ENCODE measurements around the gene RABGAP1L.
A peak's percentile ranks its signal among the peaks of the same experiment; 100 is the strongest.
"Not testable (repeated sequence)": the region's sequence is repeated elsewhere in the genome, so short reads cannot be mapped to it uniquely, and the experiment has no call there.

RABGAP1L gene

GRCh38 chr1:174815474-174815908 lies 656.2 kb downstream of the RABGAP1L start:
- peaks cover 6% of the 10 kb centered on the region for H3K36me3 Mint-ChIP-seq (ENCODE audit: insufficient read depth)
- no peak overlapping the region for H3K4me3 Mint-ChIP-seq
- H3K27me3 Mint-ChIP-seq = no peaks in the 10 kb centered on the region
- no peaks in the 10 kb centered on the region for H3K9me3 Mint-ChIP-seq
- no peak for DNase-seq (ENCODE audit: low spot score in 2 of 2)
- ATAC-seq (replicated peaks; ENCODE audit: extremely low read depth, poor library complexity, severe bottlenecking) = no peak
- peaks cover 33% of the 10 kb centered on the region for H3K4me1 Mint-ChIP-seq
- H3K27ac Mint-ChIP-seq (ENCODE audit: low read depth) = no peak overlapping the region

- H3K4me1 Mint-ChIP-seq = peaks cover 33% of the 10 kb centered on the region
- ATAC-seq (replicated peaks; ENCODE audit: extremely low read depth, poor library complexity, severe bottlenecking); H3K9me3 Mint-ChIP-seq; H3K27ac Mint-ChIP-seq (ENCODE audit: low read depth); H3K36me3 Mint-ChIP-seq (ENCODE audit: insufficient read depth); H3K27me3 Mint-ChIP-seq; DNase-seq (ENCODE audit: low spot score in 2 of 2); H3K4me3 Mint-ChIP-seq: not testable (repeated sequence)
Observed at GRCh38 chr1:174816621-174817020, 657.3 kb downstream of the RABGAP1L start.

- no peak overlapping the region for H3K27ac Mint-ChIP-seq (ENCODE audit: low read depth)
- peaks cover 4% of the 10 kb centered on the region for H3K36me3 Mint-ChIP-seq (ENCODE audit: insufficient read depth)
- H3K4me3 Mint-ChIP-seq = no peak overlapping the region
- H3K9me3 Mint-ChIP-seq = no peaks in the 10 kb centered on the region
- peaks cover 27% of the 10 kb centered on the region for H3K4me1 Mint-ChIP-seq
- ATAC-seq (replicated peaks; ENCODE audit: extremely low read depth, poor library complexity, severe bottlenecking) (no peak), DNase-seq (ENCODE audit: low spot score in 2 of 2) (no peak)
- H3K27me3 Mint-ChIP-seq = no peaks in the 10 kb centered on the region
Observed at GRCh38 chr1:174818014-174818616, 658.8 kb downstream of the RABGAP1L start.

- DNase-seq (ENCODE audit: low spot score in 2 of 2) (no peak), ATAC-seq (replicated peaks; ENCODE audit: extremely low read depth, poor library complexity, severe bottlenecking) (no peak)
- Mint-ChIP-seq H3K9me3 (no peaks in the 10 kb centered on the region), H3K36me3 (ENCODE audit: insufficient read depth) (peaks cover 2% of the 10 kb centered on the region), H3K4me1 (peaks cover 27% of the 10 kb centered on the region), H3K27me3 (no peaks in the 10 kb centered on the region), H3K4me3 (no peak overlapping the region), H3K27ac (ENCODE audit: low read depth) (peak overlapping the region; percentile 34)
Observed at GRCh38 chr1:174818951-174819350, 659.6 kb downstream of the RABGAP1L start.

- DNase-seq (ENCODE audit: low spot score in 2 of 2) = no peak
- no peak overlapping the region for H3K4me3 Mint-ChIP-seq
- H3K36me3 Mint-ChIP-seq (ENCODE audit: insufficient read depth) = peaks cover 2% of the 10 kb centered on the region
- H3K27ac Mint-ChIP-seq (ENCODE audit: low read depth) = no peak overlapping the region
- no peak for ATAC-seq (replicated peaks; ENCODE audit: extremely low read depth, poor library complexity, severe bottlenecking)
- peaks cover 27% of the 10 kb centered on the region for H3K4me1 Mint-ChIP-seq
- no peaks in the 10 kb centered on the region for H3K27me3 Mint-ChIP-seq
- H3K9me3 Mint-ChIP-seq = no peaks in the 10 kb centered on the region
Observed at GRCh38 chr1:174819596-174819995, 660.3 kb downstream of the RABGAP1L start.

- no peak overlapping the region for H3K4me3 Mint-ChIP-seq
- no peaks in the 10 kb centered on the region for H3K27me3 Mint-ChIP-seq
- ATAC-seq (replicated peaks; ENCODE audit: extremely low read depth, poor library complexity, severe bottlenecking) (no peak), DNase-seq (ENCODE audit: low spot score in 2 of 2) (no peak)
- H3K27ac Mint-ChIP-seq (ENCODE audit: low read depth) = no peak overlapping the region
- H3K36me3 Mint-ChIP-seq (ENCODE audit: insufficient read depth) = peaks cover 4% of the 10 kb centered on the region
- H3K9me3 Mint-ChIP-seq = no peaks in the 10 kb centered on the region
- H3K4me1 Mint-ChIP-seq = peaks cover 16% of the 10 kb centered on the region
Observed at GRCh38 chr1:174825127-174825526, 665.8 kb downstream of the RABGAP1L start.

GRCh38 chr1:174825806-174826205 lies 666.5 kb downstream of the RABGAP1L start:
- H3K4me3 Mint-ChIP-seq = no peak overlapping the region
- H3K4me1 Mint-ChIP-seq = peaks cover 16% of the 10 kb centered on the region
- H3K9me3 Mint-ChIP-seq = no peaks in the 10 kb centered on the region
- no peak overlapping the region for H3K27ac Mint-ChIP-seq (ENCODE audit: low read depth)
- H3K27me3 Mint-ChIP-seq = no peaks in the 10 kb centered on the region
- ATAC-seq (replicated peaks; ENCODE audit: extremely low read depth, poor library complexity, severe bottlenecking) = no peak
- H3K36me3 Mint-ChIP-seq (ENCODE audit: insufficient read depth) = peaks cover 4% of the 10 kb centered on the region
- DNase-seq (ENCODE audit: low spot score in 2 of 2) = no peak

GRCh38 chr1:174828264-174828663 lies 668.9 kb downstream of the RABGAP1L start:
- Mint-ChIP-seq H3K4me1 (peaks cover 16% of the 10 kb centered on the region), H3K27ac (ENCODE audit: low read depth) (no peak overlapping the region), H3K36me3 (ENCODE audit: insufficient read depth) (peaks cover 4% of the 10 kb centered on the region), H3K27me3 (no peaks in the 10 kb centered on the region), H3K4me3 (no peak overlapping the region), H3K9me3 (no peaks in the 10 kb centered on the region)
- no peak for ATAC-seq (replicated peaks; ENCODE audit: extremely low read depth, poor library complexity, severe bottlenecking)
- no peak for DNase-seq (ENCODE audit: low spot score in 2 of 2)

GRCh38 chr1:174829990-174830389 lies 670.7 kb downstream of the RABGAP1L start:
- no peak overlapping the region for H3K27ac Mint-ChIP-seq (ENCODE audit: low read depth)
- H3K36me3 Mint-ChIP-seq (ENCODE audit: insufficient read depth) = peaks cover 4% of the 10 kb centered on the region
- H3K4me3 Mint-ChIP-seq = no peak overlapping the region
- H3K9me3 Mint-ChIP-seq = no peaks in the 10 kb centered on the region
- no peaks in the 10 kb centered on the region for H3K27me3 Mint-ChIP-seq
- ATAC-seq (replicated peaks; ENCODE audit: extremely low read depth, poor library complexity, severe bottlenecking) (no peak), DNase-seq (ENCODE audit: low spot score in 2 of 2) (no peak)
- peaks cover 21% of the 10 kb centered on the region for H3K4me1 Mint-ChIP-seq

GRCh38 chr1:174836543-174836942 lies 677.2 kb downstream of the RABGAP1L start:
- H3K27ac Mint-ChIP-seq (ENCODE audit: low read depth) = no peak overlapping the region
- DNase-seq (ENCODE audit: low spot score in 2 of 2) (no peak), ATAC-seq (replicated peaks; ENCODE audit: extremely low read depth, poor library complexity, severe bottlenecking) (no peak)
- no peaks in the 10 kb centered on the region for H3K9me3 Mint-ChIP-seq
- peaks cover 6% of the 10 kb centered on the region for H3K36me3 Mint-ChIP-seq (ENCODE audit: insufficient read depth)
- H3K4me3 Mint-ChIP-seq = no peak overlapping the region
- no peaks in the 10 kb centered on the region for H3K27me3 Mint-ChIP-seq
- peaks cover 34% of the 10 kb centered on the region for H3K4me1 Mint-ChIP-seq

- DNase-seq (ENCODE audit: low spot score in 2 of 2) (no peak), ATAC-seq (replicated peaks; ENCODE audit: extremely low read depth, poor library complexity, severe bottlenecking) (no peak)
- Mint-ChIP-seq H3K36me3 (ENCODE audit: insufficient read depth) (peaks cover 6% of the 10 kb centered on the region), H3K27ac (ENCODE audit: low read depth) (peak overlapping the region; percentile 41), H3K9me3 (no peaks in the 10 kb centered on the region), H3K4me3 (no peak overlapping the region), H3K4me1 (peaks cover 40% of the 10 kb centered on the region), H3K27me3 (no peaks in the 10 kb centered on the region)
Observed at GRCh38 chr1:174837386-174837785, 678.1 kb downstream of the RABGAP1L start.

- DNase-seq (ENCODE audit: low spot score in 2 of 2) (no peak), ATAC-seq (replicated peaks; ENCODE audit: extremely low read depth, poor library complexity, severe bottlenecking) (no peak)
- H3K27me3 Mint-ChIP-seq = no peaks in the 10 kb centered on the region
- peaks cover 4% of the 10 kb centered on the region for H3K36me3 Mint-ChIP-seq (ENCODE audit: insufficient read depth)
- H3K4me3 Mint-ChIP-seq = no peak overlapping the region
- peak overlapping the region; percentile 22 for H3K27ac Mint-ChIP-seq (ENCODE audit: low read depth)
- H3K9me3 Mint-ChIP-seq = no peaks in the 10 kb centered on the region
- H3K4me1 Mint-ChIP-seq = peaks cover 40% of the 10 kb centered on the region
Observed at GRCh38 chr1:174839211-174839610, 679.9 kb downstream of the RABGAP1L start.

GRCh38 chr1:174841747-174842146 lies 682.4 kb downstream of the RABGAP1L start:
- no peaks in the 10 kb centered on the region for H3K27me3 Mint-ChIP-seq
- H3K36me3 Mint-ChIP-seq (ENCODE audit: insufficient read depth) = peaks cover 4% of the 10 kb centered on the region
- ATAC-seq (replicated peaks; ENCODE audit: extremely low read depth, poor library complexity, severe bottlenecking) (no peak), DNase-seq (ENCODE audit: low spot score in 2 of 2) (no peak)
- H3K9me3 Mint-ChIP-seq = no peaks in the 10 kb centered on the region
- H3K4me1 Mint-ChIP-seq = peaks cover 26% of the 10 kb centered on the region
- no peak overlapping the region for H3K27ac Mint-ChIP-seq (ENCODE audit: low read depth)
- no peak overlapping the region for H3K4me3 Mint-ChIP-seq

All from central memory CD8-positive, alpha-beta T cell (primary cell).